ENCODE results near the gene NFIC.

Gene NFIC

DNA sequence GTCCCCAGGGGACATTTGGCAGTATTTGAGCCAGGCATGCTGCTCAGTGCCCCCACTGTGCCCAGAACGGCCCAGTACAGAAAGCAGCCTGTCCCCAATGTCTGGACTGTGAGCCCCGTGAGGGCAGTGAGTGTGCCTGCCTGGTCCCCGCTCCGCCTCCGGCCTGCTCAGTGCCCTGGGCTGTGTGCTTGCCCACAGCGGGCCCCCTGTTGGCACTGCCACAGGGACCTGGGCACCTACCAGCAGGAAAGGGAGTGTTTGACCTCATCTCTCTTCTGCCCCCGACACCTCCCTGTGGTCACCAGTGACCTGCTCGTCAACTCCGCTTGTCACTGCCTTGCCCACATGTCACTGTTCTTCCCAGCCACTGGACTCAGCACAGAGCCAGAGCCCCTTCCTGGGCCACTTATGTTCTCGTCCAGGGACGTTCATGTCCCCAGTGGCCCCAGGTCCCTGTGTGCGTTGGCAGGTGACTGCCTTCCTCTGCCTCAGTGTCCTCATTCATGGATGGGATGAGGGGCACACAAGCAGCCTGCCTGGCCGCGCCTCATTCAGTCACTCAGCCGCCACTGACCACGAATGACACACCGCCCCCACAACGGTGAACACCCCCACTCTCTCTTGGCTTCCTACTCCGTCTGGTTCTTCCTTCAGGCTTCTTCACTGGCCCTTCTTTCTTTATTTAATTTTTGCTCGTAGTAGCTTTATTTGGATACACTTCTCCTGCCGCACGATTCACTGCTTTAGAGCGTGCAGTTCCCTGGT is 142.6 kb downstream of the NFIC start:
- no peak overlapping the region for H3K4me3 ChIP-seq (ENCODE audit: low read depth, low read length)
- TF ChIP-seq MYC (IDR thresholded peaks at IDR 0.05; ENCODE audit: low read depth, low read length) (no peak), POLR2A (IDR thresholded peaks at IDR 0.05; ENCODE audit: extremely low read depth, insufficient read length) (no peak)
- TF ChIP-seq, protein P1, sequence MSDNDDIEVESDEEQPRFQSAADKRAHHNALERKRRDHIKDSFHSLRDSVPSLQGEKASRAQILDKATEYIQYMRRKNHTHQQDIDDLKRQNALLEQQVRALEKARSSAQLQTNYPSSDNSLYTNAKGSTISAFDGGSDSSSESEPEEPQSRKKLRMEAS (IDR thresholded peaks at IDR 0.05; ENCODE audit: low read depth, low read length), result no peak
- TF ChIP-seq, protein P2, sequence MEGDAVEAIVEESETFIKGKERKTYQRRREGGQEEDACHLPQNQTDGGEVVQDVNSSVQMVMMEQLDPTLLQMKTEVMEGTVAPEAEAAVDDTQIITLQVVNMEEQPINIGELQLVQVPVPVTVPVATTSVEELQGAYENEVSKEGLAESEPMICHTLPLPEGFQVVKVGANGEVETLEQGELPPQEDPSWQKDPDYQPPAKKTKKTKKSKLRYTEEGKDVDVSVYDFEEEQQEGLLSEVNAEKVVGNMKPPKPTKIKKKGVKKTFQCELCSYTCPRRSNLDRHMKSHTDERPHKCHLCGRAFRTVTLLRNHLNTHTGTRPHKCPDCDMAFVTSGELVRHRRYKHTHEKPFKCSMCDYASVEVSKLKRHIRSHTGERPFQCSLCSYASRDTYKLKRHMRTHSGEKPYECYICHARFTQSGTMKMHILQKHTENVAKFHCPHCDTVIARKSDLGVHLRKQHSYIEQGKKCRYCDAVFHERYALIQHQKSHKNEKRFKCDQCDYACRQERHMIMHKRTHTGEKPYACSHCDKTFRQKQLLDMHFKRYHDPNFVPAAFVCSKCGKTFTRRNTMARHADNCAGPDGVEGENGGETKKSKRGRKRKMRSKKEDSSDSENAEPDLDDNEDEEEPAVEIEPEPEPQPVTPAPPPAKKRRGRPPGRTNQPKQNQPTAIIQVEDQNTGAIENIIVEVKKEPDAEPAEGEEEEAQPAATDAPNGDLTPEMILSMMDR (IDR thresholded peaks at IDR 0.05; ENCODE audit: low read depth, low read length), result no peak
- DNase-seq (ENCODE audit: low read depth), result peak; percentile 44

DNA sequence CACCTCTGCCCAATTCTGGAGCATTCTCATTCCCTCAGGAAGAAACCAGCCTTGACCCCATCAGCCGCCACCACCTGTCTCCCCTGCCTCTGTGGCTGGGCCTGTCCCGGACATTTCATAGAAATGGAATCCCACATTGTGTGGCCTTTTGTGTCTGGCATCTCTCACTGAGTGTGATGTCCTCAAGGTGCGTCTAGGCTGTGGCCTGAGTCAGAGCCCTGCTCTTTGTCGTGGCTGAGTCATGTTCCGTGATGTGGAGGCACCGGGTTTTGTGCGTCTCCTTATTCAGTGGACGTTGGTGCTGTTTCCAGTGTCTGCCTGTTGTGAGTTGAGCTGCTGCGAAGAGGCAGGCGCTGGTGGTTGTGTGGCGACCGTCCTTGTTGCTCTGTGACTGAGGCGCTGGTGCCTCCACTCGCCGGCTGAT is 143.2 kb downstream of the NFIC start:
- no peak overlapping the region for H3K4me3 ChIP-seq (ENCODE audit: low read depth, low read length)
- TF ChIP-seq MYC (IDR thresholded peaks at IDR 0.05; ENCODE audit: low read depth, low read length) (no peak), POLR2A (IDR thresholded peaks at IDR 0.05; ENCODE audit: extremely low read depth, insufficient read length) (no peak)
- TF ChIP-seq, protein P1 (IDR thresholded peaks at IDR 0.05; ENCODE audit: low read depth, low read length), result no peak
- TF ChIP-seq, protein P2 (IDR thresholded peaks at IDR 0.05; ENCODE audit: low read depth, low read length), result no peak
- DNase-seq (ENCODE audit: low read depth), result no peak

DNA sequence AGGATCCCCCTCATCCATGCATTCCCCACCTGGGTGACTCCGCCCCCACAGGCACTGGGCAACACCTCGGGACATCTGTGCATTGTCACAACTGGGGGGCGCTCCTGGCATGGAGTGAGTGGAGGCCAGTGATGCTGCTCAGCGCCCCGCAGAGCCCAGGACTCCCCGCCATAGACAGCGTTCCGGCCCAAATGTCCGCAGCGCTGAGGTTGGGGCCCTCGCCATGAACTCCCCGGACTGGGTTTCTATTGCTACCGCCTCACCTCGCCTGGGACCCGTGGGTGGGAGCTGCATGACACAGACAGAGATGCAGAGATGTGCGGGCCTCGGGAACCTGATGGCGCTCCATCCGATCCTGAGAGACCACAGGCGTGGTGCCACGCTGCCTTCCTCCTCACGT is 144.3 kb downstream of the NFIC start:
- TF ChIP-seq, protein P1 (IDR thresholded peaks at IDR 0.05; ENCODE audit: low read depth, low read length), result no peak
- no peak for TF ChIP-seq MYC (IDR thresholded peaks at IDR 0.05; ENCODE audit: low read depth, low read length)
- TF ChIP-seq, protein P2 (IDR thresholded peaks at IDR 0.05; ENCODE audit: low read depth, low read length), result no peak
- TF ChIP-seq POLR2A (IDR thresholded peaks at IDR 0.05; ENCODE audit: extremely low read depth, insufficient read length), result no peak
- DNase-seq (ENCODE audit: low read depth), result no peak
- no peak overlapping the region for H3K4me3 ChIP-seq (ENCODE audit: low read depth, low read length)

DNA sequence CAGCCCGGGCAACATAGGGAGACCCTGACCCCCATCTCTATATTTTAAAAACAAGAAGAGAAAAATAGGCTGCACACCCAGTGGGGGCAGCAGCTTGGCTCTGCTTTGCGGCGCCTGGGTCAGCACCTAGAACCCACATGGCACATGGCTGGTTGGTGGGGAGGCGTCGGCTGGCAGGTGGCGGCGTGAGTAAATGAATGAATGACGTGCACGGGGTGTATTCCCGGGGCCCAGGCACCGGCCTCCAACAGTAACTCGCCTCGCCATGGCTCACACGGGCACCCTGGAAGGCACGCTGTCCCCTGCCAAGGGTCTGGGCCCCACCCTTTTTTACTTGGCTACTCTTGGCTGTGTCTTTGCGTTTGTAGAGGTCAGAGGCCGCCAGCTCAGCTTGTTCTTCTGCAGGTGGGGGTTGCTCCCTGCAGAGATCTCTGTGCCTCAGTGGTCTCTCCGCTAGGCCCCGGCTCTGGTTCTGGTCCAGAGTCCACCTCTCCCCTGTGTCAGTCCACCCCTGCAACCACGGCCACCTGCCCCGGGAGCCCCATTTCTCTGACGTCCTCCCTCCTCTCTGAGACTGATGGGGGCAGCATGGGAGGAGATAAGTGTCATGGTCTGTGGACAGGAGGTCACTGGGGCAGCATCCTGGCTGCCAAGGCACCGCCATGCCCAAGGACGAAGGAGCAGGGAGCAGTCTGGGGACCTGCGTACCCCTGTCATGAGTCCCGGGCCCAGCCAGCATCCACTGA is 145.3 kb downstream of the NFIC start:
- no peak for DNase-seq (ENCODE audit: low read depth)
- H3K4me3 ChIP-seq (ENCODE audit: low read depth, low read length), result no peak overlapping the region
- no peak for TF ChIP-seq POLR2A (IDR thresholded peaks at IDR 0.05; ENCODE audit: extremely low read depth, insufficient read length)
- TF ChIP-seq, protein P2 (IDR thresholded peaks at IDR 0.05; ENCODE audit: low read depth, low read length), result no peak
- TF ChIP-seq, protein P1 (IDR thresholded peaks at IDR 0.05; ENCODE audit: low read depth, low read length), result no peak
- no peak for TF ChIP-seq MYC (IDR thresholded peaks at IDR 0.05; ENCODE audit: low read depth, low read length)

DNA sequence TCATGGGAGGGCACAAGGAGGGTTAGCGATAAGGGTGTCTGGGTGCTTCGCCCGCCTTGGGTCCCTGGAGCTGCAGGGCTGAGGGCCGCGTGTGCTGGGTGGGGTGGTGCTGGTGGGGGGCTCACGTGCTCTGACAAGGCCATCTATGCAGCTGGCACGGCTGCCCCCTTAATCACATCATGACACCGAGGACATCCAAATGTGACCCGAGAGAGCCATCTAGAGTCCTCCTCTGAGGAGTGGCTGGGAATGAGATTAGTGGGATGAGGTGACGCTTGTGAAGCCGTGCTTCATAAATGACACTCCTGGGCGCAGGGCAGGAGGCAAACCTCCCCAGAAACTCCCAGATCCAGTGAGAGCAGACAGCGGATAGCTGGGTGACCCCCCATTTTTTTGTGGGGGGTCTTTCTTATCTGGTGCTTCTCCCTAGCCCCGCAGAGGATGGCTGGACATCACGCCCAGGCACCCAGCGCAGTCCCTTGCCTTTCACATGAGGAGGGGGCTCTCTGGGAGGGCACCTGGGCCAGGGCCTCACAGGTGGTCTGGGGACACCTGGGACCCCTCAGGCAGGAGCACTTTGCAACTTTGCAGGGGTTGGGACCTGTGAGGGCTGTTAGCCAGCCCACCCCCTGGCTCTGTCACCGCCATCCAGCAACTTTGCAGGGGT is 146.3 kb downstream of the NFIC start:
- no peak for DNase-seq (ENCODE audit: low read depth)
- TF ChIP-seq, protein P1 (IDR thresholded peaks at IDR 0.05; ENCODE audit: low read depth, low read length), result no peak
- TF ChIP-seq, protein P2 (IDR thresholded peaks at IDR 0.05; ENCODE audit: low read depth, low read length), result no peak
- TF ChIP-seq POLR2A (IDR thresholded peaks at IDR 0.05; ENCODE audit: extremely low read depth, insufficient read length) (no peak), MYC (IDR thresholded peaks at IDR 0.05; ENCODE audit: low read depth, low read length) (no peak)
- no peak overlapping the region for H3K4me3 ChIP-seq (ENCODE audit: low read depth, low read length)
